Lung (tissue), 12 donors: ENCODE results near the gene EXOSC9. TPM values are rescaled to one million over a fixed set of nuclear protein-coding genes. Genes with fewer than 3 reads are reported as not detected.

Experiments used
- ATAC-seq: fragments of 200-7000 bp; cut with Tn5 transposase; one replicate; pipeline ENCODE4 v1.9.1; 2020; ENCODE audit warnings: moderate number of reproducible peaks; ENCODE audit not compliant: insufficient read depth, low FRiP score
- DNase-seq, 3 donors: peaks; one replicate each; pipeline ENCODE4 v3.0.0-alpha.2; 2013 to 2017
- H3K27ac ChIP-seq, 2 donors: one replicate each; pipeline ENCODE4 v1.5.1; 2013; ENCODE audit warnings: mild to moderate bottlenecking in 2 of 2, moderate library complexity in 2 of 2, control low read depth in 1 of 2, inconsistent platforms in 1 of 2, low read depth in 1 of 2, low read length in 1 of 2
- H3K27me3 ChIP-seq, 3 donors: one replicate each; pipeline ENCODE4 v1.5.1; 2013; ENCODE audit warnings: low read length in 2 of 3; ENCODE audit not compliant: control insufficient read depth in 3 of 3, insufficient read depth in 3 of 3
- H3K36me3 ChIP-seq, 4 donors: one replicate each; pipeline ENCODE4 v1.5.1; 2013; ENCODE audit warnings: low read length in 4 of 4, mild to moderate bottlenecking in 1 of 4, moderate library complexity in 1 of 4; ENCODE audit not compliant: control insufficient read depth in 4 of 4, insufficient read depth in 4 of 4
- H3K4me1 ChIP-seq, 5 donors: one replicate each; pipeline ENCODE4 v1.5.1; 2013; ENCODE audit warnings: low read length in 5 of 5, mild to moderate bottlenecking in 2 of 5, moderate library complexity in 1 of 5; ENCODE audit not compliant: control insufficient read depth in 5 of 5, insufficient read depth in 5 of 5
- H3K4me3 ChIP-seq: one replicate; pipeline ENCODE4 v1.5.1; 2013; ENCODE audit warnings: mild to moderate bottlenecking, control low read depth, moderate library complexity
- H3K9ac ChIP-seq, 2 donors: one replicate each; pipeline ENCODE4 v1.5.1; 2013; ENCODE audit warnings: low read length in 2 of 2, control low read depth in 1 of 2; ENCODE audit not compliant: insufficient read depth in 1 of 2
- H3K9me3 ChIP-seq, 4 donors: one replicate each; pipeline ENCODE4 v1.5.1; 2013; ENCODE audit warnings: low read length in 3 of 4, mild to moderate bottlenecking in 1 of 4, moderate library complexity in 1 of 4; ENCODE audit not compliant: control insufficient read depth in 4 of 4, insufficient read depth in 3 of 4
- CTCF ChIP-seq: IDR thresholded peaks from 2 replicates; pipeline ENCODE4 v1.5.1; 2012; ENCODE audit warnings: mild to moderate bottlenecking; ENCODE audit errors: control extremely low read depth, extremely low read depth
- whole genome bisulfite sequencing, 2 donors: extraction: QIAGEN DNeasy Blood & Tissue Kit; methylation state at CpG; one replicate each; pipeline ENCODE4 v1.1.7; 2013; 5-methylcytosine and 5-hydroxymethylcytosine counted together
- polyA plus RNA-seq, 2 donors: library from polyadenylated mRNA; stranded (reverse); fragments of 200-250 nt; gene quantifications; one replicate each; pipeline ENCODE4 v1.2.1, GENCODE V29; 2013
- total RNA-seq, 2 donors: library from RNA; depleted of rRNA in 1 of 2; stranded (reverse); fragments of >200 nt in 1 of 2; gene quantifications; one replicate each; pipeline ENCODE4 v1.2.1, GENCODE V29; 2014 to 2021
- donor health status: control.
- donor health status: control.
- donor health status: Bipolar disorder and iron deficiency.
- donor health status: healthy.
- donor health status: DM: yes; HTN: yes; CAD: no.

EXOSC9 gene
- total and polyA plus RNA-seq, 4 donors: 15.9 to 30.9 (median 25.3) TPM

- Histone ChIP-seq H3K27ac (no peak overlapping the region), H3K4me3 (no peak overlapping the region), H3K9ac (no peak overlapping the region), H3K9me3 (no peaks in the 10 kb centered on the region), H3K27me3 (no peaks in the 10 kb centered on the region), H3K4me1 (no peaks in the 10 kb centered on the region), H3K36me3 (no peaks in the 10 kb centered on the region)
- WGBS, 2 donors: 84 to 85% methylated on average over 3 of the region's 3 CpGs
- no peak for TF ChIP-seq CTCF
- ATAC-seq (no peak), DNase-seq (no peak)
Measured at GRCh38 chr4:121789960-121790829, 10.9 kb upstream of the EXOSC9 start.

GRCh38 chr4:121790976-121791375 is 10.1 kb upstream of the EXOSC9 start:
- ATAC-seq (no peak), DNase-seq (peak in 1 of 3 donors; percentile 6)
- no peaks in the 10 kb centered on the region for H3K9me3 ChIP-seq
- no peaks in the 10 kb centered on the region for H3K36me3 ChIP-seq
- H3K9ac ChIP-seq: no peak overlapping the region
- TF ChIP-seq CTCF: no peak
- no peak overlapping the region for H3K27ac ChIP-seq
- no peaks in the 10 kb centered on the region for H3K27me3 ChIP-seq
- H3K4me1 ChIP-seq: peaks cover 0 to 6% (median 0%) of the 10 kb centered on the region in 5 donors
- H3K4me3 ChIP-seq: no peak overlapping the region

- TF ChIP-seq CTCF: no peak
- H3K27me3 ChIP-seq: no peaks in the 10 kb centered on the region
- no peaks in the 10 kb centered on the region for H3K9me3 ChIP-seq
- 88 to 92% methylated on average over 5 of the region's 5 CpGs for WGBS, 2 donors
- peaks cover 0 to 11% (median 0%) of the 10 kb centered on the region in 5 donors for H3K4me1 ChIP-seq
- H3K9ac ChIP-seq: no peak overlapping the region
- H3K4me3 ChIP-seq: no peak overlapping the region
- no peaks in the 10 kb centered on the region for H3K36me3 ChIP-seq
- no peak for ATAC-seq
- DNase-seq: no peak
- H3K27ac ChIP-seq: no peak overlapping the region
Measured at GRCh38 chr4:121791481-121791880, 9.6 kb upstream of the EXOSC9 start.
